IPS-18c (cell line): ENCODE measurements around the gene DTHD1.

Source experiments
- H3K4me3 ChIP-seq: 2 replicates; pipeline ENCODE4 v1.7.0; 2013; ENCODE audit warnings: low read depth, mild to moderate bottlenecking, low read length, moderate library complexity; ENCODE audit not compliant: insufficient read depth
- H3K9me3 ChIP-seq: one replicate; pipeline ENCODE4 v1.6.1; 2013; ENCODE audit warnings: mild to moderate bottlenecking, low read length, moderate library complexity; ENCODE audit not compliant: control insufficient read depth, insufficient read depth

Gene DTHD1

GRCh38 chr4:36360755-36361154 lies 79.3 kb downstream of the DTHD1 start:
- Histone ChIP-seq H3K9me3 (no peaks in the 10 kb centered on the region), H3K4me3 (no peak overlapping the region)

- Histone ChIP-seq H3K4me3 (no peak overlapping the region), H3K9me3 (no peaks in the 10 kb centered on the region)
These were observed 81.6 kb downstream of the DTHD1 start for GRCh38 chr4:36363024-36363423.

DNA sequence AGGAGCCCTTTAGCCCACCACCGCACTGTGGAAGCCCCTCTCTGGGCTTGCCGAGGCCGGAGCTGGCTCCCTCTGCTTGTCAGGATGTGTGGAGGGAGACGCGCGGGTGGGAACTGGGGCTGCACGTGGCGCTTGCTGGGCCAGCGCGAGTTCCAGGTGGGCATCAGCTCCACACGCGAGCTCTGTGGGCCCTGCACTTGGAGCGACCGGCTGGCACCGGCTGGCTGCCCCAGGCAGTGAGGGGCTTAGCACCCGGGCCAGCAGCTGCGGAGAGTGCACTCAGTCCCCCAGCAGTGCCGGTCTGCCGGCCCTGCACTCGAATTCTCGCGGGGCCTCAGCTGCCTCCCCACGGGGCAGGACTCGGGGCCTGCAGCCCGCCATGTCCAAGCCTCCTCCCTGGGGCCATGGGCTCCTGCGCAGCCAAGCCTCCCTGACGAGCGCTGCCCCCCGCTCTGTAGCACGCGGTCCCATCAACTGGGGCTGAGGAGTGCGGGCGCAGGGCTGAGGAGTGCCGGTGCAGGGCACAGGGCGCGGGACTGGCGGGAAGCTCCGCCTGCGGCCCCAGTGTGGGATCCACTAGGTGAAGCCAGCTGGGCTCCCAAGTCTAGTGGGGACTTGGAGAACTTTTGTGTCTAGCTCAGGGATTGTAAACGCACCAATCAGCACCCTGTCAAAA lies 93.6 kb downstream of the DTHD1 start:
- H3K9me3 ChIP-seq = peaks cover 5% of the 10 kb centered on the region
- H3K4me3 ChIP-seq = no peak overlapping the region

GRCh38 chr4:36385951-36386571 lies 104.6 kb downstream of the DTHD1 start:
- Histone ChIP-seq H3K9me3 (no peaks in the 10 kb centered on the region), H3K4me3 (no peak overlapping the region)

DNA sequence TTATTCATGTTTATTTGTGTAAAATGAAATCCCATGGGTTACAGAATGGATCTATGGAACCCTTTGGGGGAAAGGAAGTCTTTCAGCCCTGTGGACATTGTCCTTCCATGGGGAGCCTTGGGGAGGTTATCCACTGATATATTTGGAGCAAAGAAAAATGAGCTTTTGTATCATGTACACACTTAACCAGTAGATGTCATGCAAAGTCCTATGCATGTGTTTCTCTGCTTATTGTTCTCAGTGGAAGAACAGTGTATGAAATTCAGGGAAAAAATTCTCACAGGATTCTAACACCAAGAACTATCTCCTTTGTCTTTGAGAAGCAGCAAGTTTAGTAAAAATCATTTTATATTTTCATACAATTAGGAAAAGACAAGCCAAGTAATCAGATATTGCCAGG lies 105.3 kb downstream of the DTHD1 start:
- no peaks in the 10 kb centered on the region for H3K9me3 ChIP-seq
- no peak overlapping the region for H3K4me3 ChIP-seq

- Histone ChIP-seq H3K4me3 (no peak overlapping the region), H3K9me3 (no peaks in the 10 kb centered on the region)
These were observed 107.3 kb downstream of the DTHD1 start for GRCh38 chr4:36388710-36389109.

DNA sequence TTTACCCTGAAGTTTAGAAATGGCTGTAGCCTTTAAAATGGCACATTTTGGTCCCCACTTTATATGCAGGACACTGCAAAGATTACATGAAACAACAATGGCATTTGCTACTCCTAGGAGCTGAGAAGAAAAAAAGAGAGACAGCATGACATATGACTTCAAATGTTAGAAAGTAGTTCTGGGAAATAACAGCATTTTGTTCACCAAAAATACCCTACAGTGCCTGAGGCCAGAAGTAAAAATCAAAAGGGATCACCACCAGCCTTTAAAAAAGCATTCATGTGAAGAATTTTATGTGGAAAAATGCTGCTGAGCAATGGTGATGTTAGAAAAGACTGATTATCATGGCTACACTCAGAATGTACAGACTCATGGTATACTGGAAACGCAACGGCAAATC lies 110.0 kb downstream of the DTHD1 start:
- Histone ChIP-seq H3K9me3 (no peaks in the 10 kb centered on the region), H3K4me3 (no peak overlapping the region)

GRCh38 chr4:36392024-36392423 lies 110.6 kb downstream of the DTHD1 start:
- no peaks in the 10 kb centered on the region for H3K9me3 ChIP-seq
- H3K4me3 ChIP-seq = no peak overlapping the region

- H3K4me3 ChIP-seq = no peak overlapping the region
- no peaks in the 10 kb centered on the region for H3K9me3 ChIP-seq
These were observed 111.5 kb downstream of the DTHD1 start for GRCh38 chr4:36392916-36393315.
